Osteoblast (primary cell): ENCODE results near the gene NFS1. TPM values are rescaled to one million over a fixed set of nuclear protein-coding genes. Genes with fewer than 3 reads are reported as not detected.

Source experiments
- DNase-seq: peaks from one replicate; pipeline ENCODE4 v3.0.0; 2011; ENCODE audit warnings: low spot score, mixed read lengths; ENCODE audit not compliant: insufficient read length; ENCODE audit errors: missing footprints
- H2AFZ ChIP-seq: 2 replicates; pipeline ENCODE4 v1.6.0; 2011; ENCODE audit warnings: mild to moderate bottlenecking, low read length
- H3K27ac ChIP-seq: 2 replicates; pipeline ENCODE4 v1.5.1; 2011; ENCODE audit warnings: mild to moderate bottlenecking, low read depth, low read length, moderate library complexity
- H3K27me3 ChIP-seq: 2 replicates; pipeline ENCODE4 v1.6.0; 2012; ENCODE audit warnings: mild to moderate bottlenecking, control low read depth, inconsistent platforms, low read length, moderate library complexity; ENCODE audit not compliant: insufficient read depth
- H3K36me3 ChIP-seq: 2 replicates; pipeline ENCODE4 v1.5.1; 2011; ENCODE audit warnings: mild to moderate bottlenecking, low read length, control low read depth, moderate library complexity; ENCODE audit not compliant: insufficient read depth
- H3K4me1 ChIP-seq: 2 replicates; pipeline ENCODE4 v1.5.1; 2011; ENCODE audit warnings: mild to moderate bottlenecking, low read length, control low read depth, moderate library complexity; ENCODE audit not compliant: insufficient read depth
- H3K4me2 ChIP-seq: 2 replicates; pipeline ENCODE4 v1.6.0; 2011; ENCODE audit warnings: mild to moderate bottlenecking, low read length; ENCODE audit not compliant: insufficient read depth
- H3K4me3 ChIP-seq: fragments of 200-600 bp; sonication (generic); 3 replicates; pipeline ENCODE4 v1.5.1; 2012; ENCODE audit warnings: mild to moderate bottlenecking, low read length, inconsistent platforms; ENCODE audit not compliant: insufficient read depth
- H3K79me2 ChIP-seq: 2 replicates; pipeline ENCODE4 v1.6.0; 2012; ENCODE audit warnings: mild to moderate bottlenecking, low read length, control low read depth, inconsistent platforms; ENCODE audit not compliant: insufficient read depth
- H3K9me3 ChIP-seq: 2 replicates; pipeline ENCODE4 v1.5.1; 2011; ENCODE audit warnings: low read depth, low read length, control low read depth
- H4K20me1 ChIP-seq: 2 replicates; pipeline ENCODE4 v1.6.0; 2012; ENCODE audit warnings: mild to moderate bottlenecking, low read length, control low read depth; ENCODE audit not compliant: insufficient read depth
- CTCF ChIP-seq: IDR thresholded peaks from 2 replicates; pipeline ENCODE4 v1.5.1; 2011; ENCODE audit warnings: mild to moderate bottlenecking, low read depth, low read length, moderate library complexity; ENCODE audit errors: extremely low read depth
- total RNA-seq: library from RNA; depleted of rRNA; stranded (reverse); fragments of >200 nt; gene quantifications from 2 replicates; pipeline ENCODE4 v1.2.3, GENCODE V29; 2012

The NFS1 gene
- total RNA-seq, 1 donor = 21.7 TPM

GRCh38 chr20:35697696-35698297 is 1.4 kb downstream of the NFS1 start:
- Histone ChIP-seq H3K9me3 (no peaks in the 10 kb centered on the region), H4K20me1 (peaks cover 5% of the 10 kb centered on the region), H3K79me2 (peaks cover 32% of the 10 kb centered on the region), H2AFZ (peak overlapping the region; percentile 77), H3K4me1 (peaks cover 22% of the 10 kb centered on the region), H3K27ac (peak overlapping the region; percentile 92), H3K4me2 (peak overlapping the region; percentile 99), H3K4me3 (peak overlapping the region; percentile 95), H3K36me3 (peaks cover 26% of the 10 kb centered on the region), H3K27me3 (no peaks in the 10 kb centered on the region)
- no peak for TF ChIP-seq CTCF
- DNase-seq = peak; percentile 36

- TF ChIP-seq CTCF = no peak
- Histone ChIP-seq H3K9me3 (no peaks in the 10 kb centered on the region), H4K20me1 (no peaks in the 10 kb centered on the region), H3K27ac (no peak overlapping the region), H3K27me3 (no peaks in the 10 kb centered on the region), H3K79me2 (peaks cover 28% of the 10 kb centered on the region), H3K36me3 (peaks cover 13% of the 10 kb centered on the region), H3K4me3 (no peak overlapping the region), H3K4me2 (no peak overlapping the region), H3K4me1 (peaks cover 17% of the 10 kb centered on the region), H2AFZ (no peak overlapping the region)
- DNase-seq = peak; percentile 35
Observed at GRCh38 chr20:35695978-35696377, 3.2 kb downstream of the NFS1 start.

DNA sequence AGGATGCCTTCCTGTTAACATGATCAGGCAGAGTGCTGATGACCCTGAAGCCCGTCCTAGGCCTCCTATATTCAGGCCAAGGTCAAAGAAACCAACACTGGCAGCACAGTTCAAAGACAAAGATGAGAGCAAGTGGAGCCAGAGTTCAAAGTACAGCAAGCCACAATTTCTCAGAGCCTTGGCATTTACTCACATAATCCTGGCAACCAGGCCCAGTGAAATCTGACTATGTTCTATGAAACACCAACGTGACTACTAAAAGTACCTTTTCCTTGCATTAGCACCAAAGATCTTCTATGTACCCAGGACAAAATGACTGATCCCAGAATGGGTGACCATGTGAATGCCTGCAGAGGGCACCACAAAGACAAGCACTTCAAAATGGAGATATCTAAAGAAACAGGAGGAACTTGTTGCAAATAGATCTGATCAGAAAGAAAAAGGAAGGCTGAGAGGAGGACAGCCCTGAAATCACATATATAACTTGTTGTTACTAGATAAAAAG is 3.9 kb downstream of the NFS1 start:
- no peak overlapping the region for H3K27ac ChIP-seq
- H3K4me3 ChIP-seq = no peak overlapping the region
- H4K20me1 ChIP-seq = no peaks in the 10 kb centered on the region
- H2AFZ ChIP-seq = no peak overlapping the region
- peaks cover 26% of the 10 kb centered on the region for H3K79me2 ChIP-seq
- no peak overlapping the region for H3K4me2 ChIP-seq
- no peaks in the 10 kb centered on the region for H3K27me3 ChIP-seq
- peaks cover 12% of the 10 kb centered on the region for H3K4me1 ChIP-seq
- no peak for TF ChIP-seq CTCF
- no peaks in the 10 kb centered on the region for H3K9me3 ChIP-seq
- peaks cover 18% of the 10 kb centered on the region for H3K36me3 ChIP-seq
- peak; percentile 47 for DNase-seq

DNA sequence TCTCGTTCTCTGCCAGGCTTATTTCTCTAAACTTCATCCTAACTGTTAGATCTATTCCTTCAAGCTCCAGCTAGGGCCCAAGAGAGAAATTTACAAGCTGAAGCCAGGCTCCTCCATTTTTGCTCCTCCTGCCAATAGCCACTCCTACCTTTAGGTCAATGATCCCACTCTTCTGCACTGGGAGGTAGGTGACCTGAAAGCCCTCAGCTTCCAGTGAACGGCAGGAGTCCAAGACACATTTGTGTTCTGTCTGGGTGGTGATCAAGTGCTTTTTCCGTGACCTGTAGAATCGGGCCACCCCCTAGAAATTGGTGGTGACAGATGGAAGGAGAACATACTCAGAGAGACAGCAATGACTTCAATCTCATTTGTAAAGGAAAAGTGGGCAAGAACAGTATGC is 8.9 kb downstream of the NFS1 start:
- Histone ChIP-seq H3K79me2 (no peaks in the 10 kb centered on the region), H3K27ac (no peak overlapping the region), H3K4me2 (no peak overlapping the region), H3K4me3 (no peak overlapping the region), H3K27me3 (no peaks in the 10 kb centered on the region), H4K20me1 (no peaks in the 10 kb centered on the region), H3K4me1 (no peaks in the 10 kb centered on the region), H2AFZ (no peak overlapping the region), H3K9me3 (no peaks in the 10 kb centered on the region), H3K36me3 (peaks cover 31% of the 10 kb centered on the region)
- DNase-seq = peak; percentile 19
- TF ChIP-seq CTCF = no peak
